Measurements from ENCODE around the gene ZNF273. TPM values are rescaled to one million over a fixed set of nuclear protein-coding genes. Genes with fewer than 3 reads are reported as not detected.
"Not testable (repeated sequence)": the region's sequence is repeated elsewhere in the genome, so short reads cannot be mapped to it uniquely, and the experiment has no call there.

ZNF273 gene
- total RNA-seq, 1 donor from 2014 or later = 11.6 TPM

DNA sequence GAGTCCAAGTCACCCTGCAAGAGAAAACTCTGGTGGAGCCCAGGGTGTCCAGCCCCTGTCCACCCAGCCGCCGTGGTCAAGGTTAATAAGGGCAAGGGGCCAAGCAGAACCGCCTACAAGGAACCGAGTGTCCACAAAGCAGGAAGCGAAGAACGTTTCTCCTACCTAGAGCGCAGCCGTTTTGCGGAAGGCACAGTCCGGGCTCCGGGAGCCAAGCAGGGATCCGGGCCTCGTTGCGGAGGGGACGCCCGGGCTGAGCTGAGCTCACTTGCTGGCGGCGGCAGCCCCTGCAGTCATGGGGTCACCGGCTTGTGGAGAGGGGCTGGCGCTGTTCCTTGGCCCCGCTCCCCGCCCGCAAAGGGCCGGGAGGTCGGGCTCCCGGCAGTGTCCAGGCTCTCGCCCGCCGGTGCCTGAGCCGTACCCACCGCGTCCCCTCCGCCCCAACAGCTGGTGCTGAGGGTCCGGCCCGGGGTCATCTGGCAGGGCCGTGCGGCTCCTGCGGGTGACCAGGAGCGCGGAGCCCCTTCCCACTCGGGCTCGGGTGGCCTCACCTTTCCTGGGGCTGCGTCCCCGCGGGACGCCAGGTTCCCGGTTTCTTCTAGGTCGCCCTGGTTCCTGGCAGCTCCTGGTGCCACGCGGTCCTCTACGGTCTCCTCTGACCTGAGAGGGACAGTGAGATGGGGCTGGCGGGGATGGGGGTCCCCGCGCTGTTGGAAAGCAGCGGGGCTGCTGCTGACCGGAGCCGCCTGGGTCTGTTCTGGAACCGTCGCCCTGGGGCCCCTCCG lies 14.0 kb upstream of the ZNF273 start:
- DNase-seq (ENCODE audit: low spot score) = peak; percentile 57

DNA sequence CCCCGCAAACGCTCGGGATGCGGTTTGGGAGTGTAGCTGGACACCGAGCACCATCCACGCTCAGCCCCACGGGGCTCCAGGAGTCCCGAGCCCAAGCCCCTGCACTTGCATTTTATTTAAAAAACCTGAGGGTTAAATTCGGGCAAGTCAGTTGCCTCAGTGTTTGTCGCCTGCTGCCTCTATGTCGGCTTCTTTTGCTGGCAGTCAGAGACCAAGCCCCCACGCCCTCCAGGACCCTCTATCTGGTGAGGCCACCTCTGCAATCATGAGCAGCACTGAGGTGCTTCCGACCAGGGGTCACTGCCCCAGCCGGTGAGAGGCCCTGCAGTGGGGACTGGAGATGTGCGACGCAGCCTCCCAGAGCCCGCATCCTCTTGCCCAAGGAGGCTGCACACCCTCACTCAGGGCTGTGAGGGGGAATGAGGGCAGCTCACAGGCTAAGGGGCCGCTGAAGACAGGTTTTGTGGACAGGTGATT lies 13.3 kb upstream of the ZNF273 start:
- peak; percentile 40 for DNase-seq (ENCODE audit: low spot score)

DNA sequence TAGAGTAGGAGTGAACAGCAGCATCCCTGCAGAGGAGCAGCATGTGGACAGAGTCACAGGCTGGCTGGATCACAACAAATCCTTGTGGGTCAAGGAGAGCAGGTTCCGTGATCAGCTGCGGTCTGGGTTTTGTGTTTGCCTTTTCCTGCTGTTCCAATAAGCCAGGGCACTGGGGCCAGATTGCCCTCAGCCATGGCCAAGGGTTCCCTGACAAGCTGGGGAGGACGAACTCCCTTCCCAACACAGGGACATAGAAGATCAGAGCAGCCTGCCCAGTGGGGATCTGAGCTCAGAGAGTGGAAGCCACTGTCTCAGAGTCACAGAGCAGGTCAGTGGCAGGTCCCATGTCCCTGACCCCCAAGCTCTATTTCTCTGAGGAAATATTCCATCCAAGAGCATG lies 12.8 kb upstream of the ZNF273 start:
- DNase-seq (ENCODE audit: low spot score) = peak; percentile 33

DNA sequence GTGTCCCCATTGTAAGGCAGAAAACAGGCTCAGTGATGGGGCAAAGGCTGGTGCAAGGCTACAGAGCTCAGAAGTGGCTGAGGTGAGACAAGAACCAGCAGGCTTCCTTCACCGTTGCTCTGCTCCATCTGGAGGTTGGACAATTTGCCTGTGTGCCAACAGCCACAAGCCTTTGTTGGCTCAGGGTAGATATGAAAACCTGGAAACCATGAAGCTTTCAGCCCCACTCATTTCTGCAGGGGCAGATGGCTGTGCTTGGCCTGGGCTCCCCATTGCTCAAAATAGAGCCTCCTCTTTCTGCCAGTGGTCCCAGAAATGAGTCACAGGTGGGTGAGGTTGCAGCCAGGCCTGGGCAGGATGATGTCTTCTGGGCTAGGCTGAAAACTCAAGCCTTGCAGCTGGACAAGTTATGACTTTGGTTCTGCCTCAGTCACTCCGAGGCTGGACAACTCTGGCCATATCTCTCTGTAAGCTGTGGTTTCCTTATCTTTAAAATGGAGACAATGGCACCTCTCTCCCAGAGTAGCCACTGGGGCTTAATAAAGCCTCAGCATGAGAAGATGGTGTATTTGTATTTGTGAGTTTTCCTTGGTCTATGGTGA lies 12.2 kb upstream of the ZNF273 start:
- DNase-seq (ENCODE audit: low spot score) = peak; percentile 32

DNA sequence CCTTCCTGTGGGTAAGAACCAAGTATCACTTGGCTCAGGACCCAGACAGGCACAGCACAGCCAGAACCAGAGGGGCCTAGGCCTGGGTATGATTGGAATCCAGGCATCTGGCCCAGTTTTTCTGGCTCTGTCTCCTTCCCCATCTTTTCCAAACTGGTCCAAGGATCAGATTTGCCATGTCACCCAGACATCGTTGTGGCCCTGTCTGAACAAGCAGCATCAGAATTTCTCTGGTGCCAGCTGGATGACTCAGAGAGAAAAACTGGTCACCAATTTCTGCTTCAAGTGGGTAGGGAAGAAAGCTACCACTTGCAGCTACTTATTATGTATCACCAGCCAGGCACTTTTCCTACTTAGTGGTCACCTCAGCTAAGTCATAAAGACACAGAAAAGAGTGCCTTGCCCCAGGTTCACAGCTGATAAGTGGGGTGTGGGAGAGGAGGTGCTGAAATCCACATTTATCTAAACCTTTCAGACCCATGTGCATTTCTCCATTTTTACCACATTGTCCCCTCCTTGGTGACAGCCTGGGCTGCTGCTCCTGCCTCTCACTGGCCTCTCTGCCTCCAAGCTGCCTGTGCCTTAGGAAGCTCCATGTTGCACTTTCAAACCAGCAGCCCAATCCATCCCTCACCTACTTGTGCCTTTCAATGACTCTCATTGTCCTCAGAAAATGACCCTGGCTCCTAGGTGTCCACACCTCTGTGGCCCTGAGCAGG lies 11.6 kb upstream of the ZNF273 start:
- peak; percentile 42 for DNase-seq (ENCODE audit: low spot score)

DNA sequence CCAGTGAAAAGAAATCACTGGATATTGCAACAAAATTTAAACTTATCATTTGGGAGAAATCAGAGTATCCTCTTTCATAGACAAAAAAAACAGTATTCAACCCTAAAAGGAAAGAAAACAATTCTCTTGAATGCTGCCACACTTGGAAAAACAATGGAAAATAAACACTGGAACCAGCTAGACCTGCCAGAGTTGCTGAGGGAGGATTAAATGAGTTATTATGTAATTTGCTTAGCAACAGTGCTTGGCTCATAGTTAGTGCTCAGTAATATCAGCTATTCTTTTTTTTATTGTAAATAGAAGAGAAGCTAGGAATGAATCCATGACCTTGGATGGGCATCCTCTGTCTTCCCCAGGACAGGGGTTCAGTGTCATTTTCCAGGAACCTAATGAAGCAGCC lies 11.0 kb upstream of the ZNF273 start:
- peak; percentile 23 for DNase-seq (ENCODE audit: low spot score)

DNA sequence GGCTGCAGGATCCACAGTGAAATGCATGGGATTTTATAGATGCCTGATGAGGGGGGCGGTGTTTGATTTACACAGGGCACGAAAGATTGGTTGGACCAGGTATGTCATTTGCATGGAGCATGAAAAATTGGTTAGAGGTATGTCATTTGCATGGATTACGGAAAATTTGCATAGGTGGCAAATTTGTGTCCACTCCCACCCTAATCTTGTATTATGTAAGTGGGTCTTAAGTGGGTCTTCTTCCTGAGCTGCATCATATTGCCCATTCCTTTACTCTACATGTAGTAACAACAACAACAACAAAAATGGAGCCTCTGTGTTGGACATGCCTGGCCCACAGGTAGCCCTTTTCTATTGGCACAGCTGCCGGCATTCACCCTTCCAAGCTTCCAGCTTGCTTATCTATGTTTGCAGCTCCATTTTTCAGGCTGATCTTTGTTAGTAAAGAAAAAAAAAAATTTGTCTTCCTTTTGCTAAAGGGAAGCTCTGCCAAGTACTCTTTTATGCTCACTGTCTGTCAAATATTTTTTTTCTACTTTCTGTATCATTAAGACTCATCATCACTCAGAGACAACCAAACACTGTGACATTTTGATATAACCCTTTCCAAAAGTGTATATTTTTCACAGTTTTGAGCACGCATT lies 10.3 kb upstream of the ZNF273 start:
- DNase-seq (ENCODE audit: low spot score) = peak; percentile 28

DNA sequence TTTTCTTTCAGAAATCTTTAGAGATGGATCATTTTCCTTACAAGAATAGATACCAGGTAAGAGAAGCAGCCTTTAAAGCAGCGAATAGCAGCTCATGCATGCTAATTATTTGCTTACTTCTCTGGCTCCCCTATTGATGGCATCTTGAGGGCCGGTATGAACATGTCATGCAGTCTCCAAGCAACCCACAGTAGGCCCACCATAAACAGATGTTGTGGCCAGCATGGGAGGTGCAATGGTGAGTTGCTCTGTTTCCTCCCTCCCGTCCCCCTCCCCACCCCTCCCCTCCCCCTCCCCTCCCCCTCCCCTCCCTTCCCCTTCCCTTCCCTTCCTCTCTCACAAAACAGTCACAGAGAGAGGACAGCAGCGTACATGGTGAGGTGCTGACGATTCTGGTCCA lies 9.7 kb upstream of the ZNF273 start:
- DNase-seq (ENCODE audit: low spot score) = peak; percentile 3

DNA sequence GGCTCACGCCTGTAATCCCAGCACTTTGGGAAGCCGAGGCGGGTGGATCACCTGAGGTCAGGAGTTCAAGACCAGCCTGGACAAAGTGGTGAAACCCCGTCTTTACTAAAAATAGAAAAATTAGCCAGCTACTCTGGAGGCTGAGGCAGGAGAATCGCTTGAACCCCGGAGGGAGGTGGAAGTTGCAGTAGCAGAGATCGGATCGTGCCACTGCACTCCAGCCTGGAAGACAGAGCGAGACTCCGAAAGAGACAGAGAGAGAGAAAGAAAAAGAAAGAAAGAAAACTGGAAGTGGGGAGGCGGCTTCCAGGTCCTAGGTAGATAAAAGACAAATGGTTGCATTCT lies 640 bp upstream of the ZNF273 start:
- DNase-seq (ENCODE audit: low spot score) = not testable (repeated sequence)

DNA sequence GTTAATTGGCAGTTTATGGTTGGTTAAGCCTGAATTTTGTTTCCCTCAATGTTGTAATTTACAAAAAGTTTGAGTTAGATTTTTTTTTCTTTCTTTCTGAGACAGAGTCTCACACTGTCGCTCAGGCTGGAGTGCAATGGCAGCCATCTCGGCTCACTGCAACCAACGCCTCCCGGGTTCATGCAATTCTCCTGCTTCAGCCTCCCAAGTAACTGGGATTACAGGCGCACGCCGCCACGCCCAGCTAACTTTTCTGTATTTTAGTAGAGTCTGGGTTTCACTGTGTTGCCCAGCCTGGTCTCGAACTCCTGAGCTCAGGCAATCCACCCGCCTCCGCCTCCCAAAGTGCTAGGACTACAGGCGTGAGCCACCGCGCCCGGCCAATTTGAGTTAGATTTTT lies 935 bp downstream of the ZNF273 start:
- no peak for DNase-seq (ENCODE audit: low spot score)

DNA sequence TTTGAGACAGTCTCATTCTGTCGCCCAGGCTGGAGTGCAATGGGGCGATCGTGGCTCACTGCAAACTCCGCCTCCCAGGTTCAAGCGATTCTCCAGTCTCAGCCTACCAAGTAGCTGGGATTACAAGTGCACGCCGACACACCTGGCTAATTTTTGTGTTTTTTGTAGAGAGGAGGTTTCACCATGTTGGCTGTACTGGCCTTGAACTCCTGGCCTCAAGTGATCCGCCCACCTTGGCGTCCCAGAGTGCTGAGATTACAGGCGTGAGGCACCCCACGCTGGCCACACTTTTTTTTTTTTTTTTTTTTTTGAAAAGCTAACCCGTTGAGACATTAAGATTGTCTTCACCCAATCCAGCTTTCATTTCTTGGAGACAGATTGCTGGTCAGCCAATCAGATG lies 2.1 kb downstream of the ZNF273 start:
- DNase-seq (ENCODE audit: low spot score) = no peak

DNA sequence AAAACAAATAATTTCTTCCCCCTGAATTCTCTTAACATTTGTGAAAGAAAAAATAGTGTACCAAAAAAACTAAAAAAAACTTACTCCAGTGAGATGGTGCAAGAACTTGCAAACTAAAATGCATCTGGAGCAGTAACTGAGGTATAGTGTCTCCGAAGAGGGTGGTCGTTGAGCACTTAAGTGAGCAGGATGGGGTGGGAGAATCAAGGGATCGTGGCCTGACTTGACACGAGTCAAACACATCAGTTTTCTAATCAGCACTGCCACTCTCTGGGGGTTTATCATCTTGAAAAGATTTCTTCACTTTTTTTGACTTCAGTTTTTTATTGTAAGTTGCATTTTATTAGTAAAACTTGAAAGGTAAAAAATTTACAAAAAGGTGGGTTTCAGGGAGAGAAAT lies 2.5 kb downstream of the ZNF273 start:
- no peak for DNase-seq (ENCODE audit: low spot score)

DNA sequence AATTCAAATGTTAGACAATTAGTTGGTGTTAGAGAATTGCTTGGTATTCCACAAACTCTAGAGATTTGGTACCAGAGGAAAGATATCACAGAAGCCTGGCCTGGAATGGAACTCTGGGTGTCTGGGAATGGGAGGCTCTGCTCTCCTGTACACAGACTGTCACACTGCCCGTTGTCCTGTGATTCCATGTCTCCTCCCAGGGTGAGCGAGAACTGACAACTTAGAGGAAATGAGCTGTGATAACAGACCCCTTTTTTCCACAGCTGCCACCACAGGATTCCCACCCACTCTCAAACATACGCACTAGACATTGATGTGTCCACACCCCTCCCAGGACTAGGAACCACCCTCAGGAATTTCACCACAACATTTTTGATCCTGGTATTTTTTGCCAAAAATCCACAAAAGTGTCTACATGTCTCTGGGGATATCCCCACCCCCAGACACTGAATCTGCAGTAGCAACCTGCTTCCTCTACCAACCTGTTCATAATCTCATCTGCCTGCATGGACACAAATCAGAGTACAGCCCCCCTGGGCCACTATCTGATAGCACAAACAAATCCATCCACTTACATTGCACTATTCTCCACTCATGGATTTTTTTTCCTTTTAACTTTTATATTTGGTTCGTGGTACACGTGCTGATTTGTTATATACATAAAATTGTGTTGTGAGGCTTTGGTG lies 4.7 kb downstream of the ZNF273 start:
- DNase-seq (ENCODE audit: low spot score) = no peak

DNA sequence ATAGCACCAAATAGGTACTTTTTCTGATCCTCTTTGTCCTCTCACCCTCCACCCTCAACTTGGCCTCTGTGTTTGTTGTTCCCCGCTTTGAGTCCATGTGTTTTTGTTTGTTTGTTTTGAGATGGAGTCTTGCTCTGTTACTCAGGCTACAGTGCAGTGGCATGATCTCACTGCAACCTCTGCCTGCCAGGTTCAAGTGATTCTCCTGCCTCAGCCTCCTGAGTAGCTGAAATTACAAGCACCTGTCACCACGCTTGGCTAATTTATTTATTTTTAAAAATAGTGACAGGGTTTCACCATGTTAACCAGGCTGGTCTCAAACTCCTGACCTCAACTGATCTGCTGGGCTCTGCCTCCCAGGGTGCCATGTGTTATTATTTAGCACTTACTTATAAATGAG lies 5.3 kb downstream of the ZNF273 start:
- no peak for DNase-seq (ENCODE audit: low spot score)

DNA sequence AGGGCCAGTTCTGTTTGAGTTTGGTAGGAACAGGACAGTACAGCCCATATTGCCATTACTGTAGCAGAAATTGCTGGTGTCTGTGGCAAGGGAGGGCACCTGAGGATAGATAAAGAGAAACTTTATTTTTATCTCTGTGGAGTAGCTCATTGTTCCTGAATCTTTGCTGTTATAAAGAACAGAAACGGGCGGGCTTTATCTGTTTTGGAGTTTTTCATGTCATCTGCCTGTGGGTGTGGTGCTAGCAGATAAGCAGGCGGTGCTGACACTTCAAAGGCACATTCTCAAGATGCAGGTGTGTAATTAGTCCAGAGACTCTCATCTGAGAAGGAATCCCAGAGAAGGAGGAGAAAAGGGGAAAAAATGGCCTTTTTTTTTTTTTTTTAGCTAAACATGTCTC lies 11.5 kb downstream of the ZNF273 start:
- no peak for DNase-seq (ENCODE audit: low spot score)

DNA sequence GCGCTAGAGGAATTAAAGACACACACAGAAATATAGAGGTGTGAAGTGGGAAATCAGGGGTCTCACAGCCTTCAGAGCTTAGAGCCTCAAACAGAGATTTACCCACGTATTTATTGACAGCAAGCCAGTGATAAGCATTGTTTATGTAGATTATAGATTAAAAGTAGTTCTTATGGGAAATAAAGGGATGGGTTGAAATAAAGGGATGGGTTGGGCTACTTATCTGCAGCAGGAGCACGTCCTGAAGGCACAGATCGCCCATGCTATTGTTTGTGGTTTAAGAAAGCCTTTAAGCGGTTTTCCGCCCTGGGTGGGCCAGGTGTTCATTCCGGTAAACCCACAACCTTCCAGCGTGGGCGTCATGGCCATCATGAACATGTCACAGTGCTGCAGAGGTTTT lies 12.2 kb downstream of the ZNF273 start:
- DNase-seq (ENCODE audit: low spot score) = not testable (repeated sequence)

DNA sequence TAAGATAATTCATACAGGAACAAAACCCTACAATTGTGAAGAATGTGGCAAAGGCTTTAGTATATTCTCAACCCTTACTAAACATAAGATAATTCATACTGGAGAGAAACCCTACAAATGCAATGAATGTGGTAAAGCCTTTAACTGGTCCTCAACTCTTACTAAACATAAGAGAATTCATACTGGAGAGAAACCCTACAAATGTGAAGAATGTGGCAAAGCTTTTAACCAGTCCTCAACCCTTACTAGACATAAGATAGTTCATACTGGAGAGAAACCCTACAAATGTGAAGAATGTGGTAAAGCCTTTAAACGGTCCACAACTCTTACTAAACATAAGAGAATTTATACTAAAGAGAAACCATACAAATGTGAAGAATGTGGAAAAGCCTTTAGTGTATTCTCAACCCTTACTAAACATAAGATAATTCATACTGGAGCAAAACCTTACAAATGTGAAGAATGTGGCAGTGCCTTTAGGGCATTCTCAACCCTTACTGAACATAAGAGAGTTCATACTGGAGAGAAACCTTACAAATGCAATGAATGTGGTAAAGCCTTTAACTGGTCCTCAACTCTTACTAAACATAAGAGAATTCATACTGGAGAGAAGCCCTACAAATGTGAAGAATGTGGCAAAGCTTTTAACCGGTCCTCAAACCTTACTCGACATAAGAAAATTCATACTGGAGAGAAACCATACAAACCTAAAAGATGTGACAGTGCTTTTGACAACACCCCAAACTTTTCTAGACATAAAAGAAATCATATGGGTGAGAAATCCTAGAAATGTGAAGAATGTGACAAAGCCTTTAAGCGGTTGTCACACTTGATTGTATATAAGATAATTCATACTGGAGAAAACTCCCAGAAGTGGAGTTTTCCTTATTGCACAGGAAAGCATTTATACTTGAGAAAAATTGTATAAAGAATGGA lies 25.4 kb downstream of the ZNF273 start:
- not testable (repeated sequence) for DNase-seq (ENCODE audit: low spot score)

DNA sequence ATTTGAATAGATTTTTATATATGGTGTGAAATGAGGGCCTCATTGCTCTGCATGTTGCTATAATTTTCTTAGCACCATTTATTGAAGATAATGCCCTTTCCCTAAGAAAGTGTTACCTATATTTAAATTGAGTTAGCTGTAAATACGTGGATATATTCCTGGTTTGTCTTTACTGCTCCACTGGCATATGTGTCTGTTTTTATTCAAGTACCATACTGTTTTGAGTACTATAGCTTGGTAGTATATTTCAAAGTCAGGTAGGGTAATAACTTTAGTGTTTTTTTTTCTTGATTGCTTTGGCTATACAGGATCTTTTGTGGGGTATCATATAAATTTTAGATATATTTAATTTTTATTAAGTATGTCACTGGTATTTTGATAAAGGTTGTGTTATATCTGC lies 31.4 kb downstream of the ZNF273 start:
- DNase-seq (ENCODE audit: low spot score) = no peak

DNA sequence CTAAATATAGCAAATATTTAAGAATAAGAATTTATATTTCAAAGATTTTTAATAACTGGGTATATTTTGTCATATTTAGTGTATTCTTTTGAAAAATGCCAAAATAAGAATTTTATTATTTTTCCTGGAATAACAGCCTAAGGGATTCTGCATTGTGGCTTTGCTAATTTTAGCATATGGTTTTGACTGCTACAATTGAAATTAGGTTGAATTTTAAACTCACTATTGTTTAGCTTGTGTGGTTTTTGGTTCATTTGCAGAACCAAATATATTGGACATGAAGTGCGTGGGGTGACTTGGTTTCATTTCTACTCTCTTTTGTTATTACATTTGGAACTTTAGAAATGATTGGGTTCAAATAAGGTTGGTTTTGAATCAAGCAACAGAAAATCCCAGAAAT lies 35.5 kb downstream of the ZNF273 start:
- no peak for DNase-seq (ENCODE audit: low spot score)

DNA sequence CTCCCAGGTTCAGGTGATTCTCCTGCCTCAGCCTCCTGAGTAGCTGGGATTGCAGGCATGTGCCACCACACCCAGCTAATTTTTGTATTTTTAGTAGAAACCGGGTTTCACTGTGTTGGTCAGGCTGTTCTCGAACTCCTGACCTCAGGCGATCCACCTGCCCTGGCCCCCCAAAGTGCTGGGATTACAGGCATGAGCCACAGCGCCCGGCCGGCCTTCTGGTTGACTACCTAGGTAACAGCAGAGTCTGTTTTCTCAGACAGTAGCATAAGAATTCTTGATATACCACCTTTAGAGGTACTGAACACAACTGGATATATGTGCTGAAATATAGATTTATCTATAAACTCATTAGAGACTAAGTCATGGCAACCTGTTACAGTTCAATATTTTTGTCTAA lies 36.9 kb downstream of the ZNF273 start:
- not testable (repeated sequence) for DNase-seq (ENCODE audit: low spot score)
